Measurements from ENCODE around the gene FAM236A.
"Not testable (repeated sequence)": the region's sequence is repeated elsewhere in the genome, so short reads cannot be mapped to it uniquely, and the experiment has no call there.

FAM236A gene

GRCh38 chrX:72937906-72938305, at the start of gene FAM236A:
FAM236A (plus strand) TSS chrX:72938206; CDS start chrX:72938263, 57 bp downstream.
- in situ Hi-C loops (cut with MboI; ENCODE audit: low pct_unique_long_range_greater_than_20kb, low sequenced_read_pairs); DNase-seq: not testable (repeated sequence)

- DNase-seq; in situ Hi-C loops (cut with MboI; ENCODE audit: low pct_unique_long_range_greater_than_20kb, low sequenced_read_pairs): not testable (repeated sequence)
These were observed 48.3 kb upstream of the FAM236A start for GRCh38 chrX:72889740-72890139.

DNA sequence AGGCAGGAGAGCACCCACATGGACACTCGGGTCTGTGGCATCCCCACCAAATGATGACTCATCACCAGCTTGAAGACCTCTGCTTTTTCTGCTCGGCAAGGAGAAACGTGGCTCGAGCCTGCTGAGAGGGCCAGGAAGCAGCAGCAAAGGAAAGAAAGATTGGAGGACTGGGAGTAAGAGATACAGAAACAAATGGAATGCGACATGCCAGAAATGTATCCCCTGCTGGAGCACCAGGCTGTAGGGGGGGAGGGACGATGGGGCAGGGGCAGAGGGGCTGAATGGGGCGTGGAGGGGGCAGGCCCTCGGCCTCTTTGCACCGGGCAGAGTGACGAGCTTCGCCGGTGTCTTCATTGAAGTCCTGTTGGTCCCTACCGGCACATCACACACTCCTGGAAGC, 25.7 kb upstream of the FAM236A start, which contains the start of gene FAM236C:
TSS of gene FAM236C (plus strand) at position 301 of the 400 bp plus-strand sequence. CDS start 100 bp downstream, outside the sequence.
- DNase-seq; in situ Hi-C loops (cut with MboI; ENCODE audit: low pct_unique_long_range_greater_than_20kb, low sequenced_read_pairs): not testable (repeated sequence)

- DNase-seq; in situ Hi-C loops (cut with MboI; ENCODE audit: low pct_unique_long_range_greater_than_20kb, low sequenced_read_pairs): not testable (repeated sequence)
These were observed 21.9 kb upstream of the FAM236A start for GRCh38 chrX:72916096-72916495.

DNA sequence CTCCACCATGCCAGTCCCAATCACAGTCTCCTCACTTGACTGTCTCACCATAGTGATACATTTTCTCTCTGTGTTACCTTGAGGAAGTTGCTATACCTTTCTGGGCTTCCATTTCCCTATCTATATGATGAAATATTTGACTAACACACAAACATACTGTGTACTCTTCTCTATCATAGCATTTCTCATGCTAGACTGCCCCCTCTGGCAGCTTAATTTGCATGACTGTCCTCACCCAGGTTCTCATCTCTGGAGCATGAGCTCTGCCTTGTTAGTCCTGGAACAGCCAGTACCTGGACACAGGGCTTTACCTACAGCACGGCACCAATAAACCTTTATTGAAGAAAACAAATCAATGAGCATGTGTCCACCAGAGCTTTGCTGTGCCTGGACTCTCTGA, 5.7 kb upstream of the FAM236A start:
- in situ Hi-C loops (cut with MboI; ENCODE audit: low pct_unique_long_range_greater_than_20kb, low sequenced_read_pairs); DNase-seq: not testable (repeated sequence)

DNA sequence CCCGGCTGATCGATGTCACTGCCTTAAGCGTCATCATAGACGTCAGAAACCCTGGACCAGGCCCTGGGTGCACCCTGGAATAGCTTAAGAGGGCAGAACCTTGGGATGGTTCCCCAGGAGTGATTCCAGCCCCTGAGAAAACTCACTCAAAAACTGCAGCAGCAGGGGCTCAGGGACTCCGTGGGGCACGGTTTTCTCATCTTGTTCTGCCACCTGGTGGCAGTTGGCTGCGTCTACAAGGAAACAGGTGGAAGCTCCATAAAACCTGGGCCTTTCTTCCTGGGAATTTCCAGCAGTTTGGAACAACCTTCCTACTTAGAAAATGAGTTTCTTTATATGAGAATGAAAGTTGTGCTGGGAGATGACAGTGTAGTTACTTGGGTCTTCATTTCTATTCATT, 1.6 kb upstream of the FAM236A start:
- DNase-seq; in situ Hi-C loops (cut with MboI; ENCODE audit: low pct_unique_long_range_greater_than_20kb, low sequenced_read_pairs): not testable (repeated sequence)

DNA sequence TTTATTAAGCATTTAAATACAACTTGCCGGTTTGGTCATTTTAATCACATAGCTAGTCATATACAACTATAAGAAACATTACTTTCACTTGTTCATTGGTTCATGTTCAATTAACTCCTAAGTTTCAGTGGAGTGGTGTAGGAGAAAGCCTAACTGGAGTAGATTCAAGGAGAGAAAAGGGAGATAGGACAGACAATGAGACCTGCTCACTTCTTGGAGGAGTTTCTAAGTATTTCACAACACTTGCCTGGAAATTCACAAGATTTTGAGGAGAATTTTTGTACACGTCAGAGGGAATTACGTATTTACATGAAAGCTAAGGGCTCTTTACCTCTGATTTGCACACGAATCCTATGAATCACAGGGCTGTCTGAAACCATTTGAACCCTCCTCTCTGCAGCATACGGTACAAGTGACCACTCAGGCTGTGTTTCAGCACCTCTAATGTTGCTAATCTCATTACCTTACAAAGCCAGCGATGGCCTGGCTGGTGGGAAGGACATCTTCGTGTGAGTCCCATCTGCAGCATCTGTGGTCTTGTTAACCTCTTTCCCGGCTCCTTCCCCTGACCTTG, 1.0 kb upstream of the FAM236A start:
- DNase-seq; in situ Hi-C loops (cut with MboI; ENCODE audit: low pct_unique_long_range_greater_than_20kb, low sequenced_read_pairs): not testable (repeated sequence)

DNA sequence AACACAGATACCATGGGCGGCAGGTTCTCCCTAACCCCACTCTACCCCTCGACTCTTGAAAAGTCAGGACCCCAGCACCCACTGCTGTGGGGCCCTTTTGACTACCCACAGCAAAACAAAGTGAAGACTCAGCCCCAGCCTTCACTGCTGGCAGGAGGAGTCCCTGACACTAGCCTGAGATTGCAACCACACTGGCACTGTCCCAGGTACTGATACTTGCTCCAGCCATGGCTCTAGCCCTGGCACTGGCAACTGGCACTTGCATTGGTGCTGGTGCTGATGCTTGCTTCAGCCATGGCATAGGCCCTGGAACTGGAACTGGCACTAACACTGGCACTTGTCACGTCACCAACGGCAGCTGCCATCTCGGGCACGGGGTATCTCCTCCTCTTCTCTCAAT, 4.3 kb downstream of the FAM236A start:
- DNase-seq; in situ Hi-C loops (cut with MboI; ENCODE audit: low pct_unique_long_range_greater_than_20kb, low sequenced_read_pairs): not testable (repeated sequence)

DNA sequence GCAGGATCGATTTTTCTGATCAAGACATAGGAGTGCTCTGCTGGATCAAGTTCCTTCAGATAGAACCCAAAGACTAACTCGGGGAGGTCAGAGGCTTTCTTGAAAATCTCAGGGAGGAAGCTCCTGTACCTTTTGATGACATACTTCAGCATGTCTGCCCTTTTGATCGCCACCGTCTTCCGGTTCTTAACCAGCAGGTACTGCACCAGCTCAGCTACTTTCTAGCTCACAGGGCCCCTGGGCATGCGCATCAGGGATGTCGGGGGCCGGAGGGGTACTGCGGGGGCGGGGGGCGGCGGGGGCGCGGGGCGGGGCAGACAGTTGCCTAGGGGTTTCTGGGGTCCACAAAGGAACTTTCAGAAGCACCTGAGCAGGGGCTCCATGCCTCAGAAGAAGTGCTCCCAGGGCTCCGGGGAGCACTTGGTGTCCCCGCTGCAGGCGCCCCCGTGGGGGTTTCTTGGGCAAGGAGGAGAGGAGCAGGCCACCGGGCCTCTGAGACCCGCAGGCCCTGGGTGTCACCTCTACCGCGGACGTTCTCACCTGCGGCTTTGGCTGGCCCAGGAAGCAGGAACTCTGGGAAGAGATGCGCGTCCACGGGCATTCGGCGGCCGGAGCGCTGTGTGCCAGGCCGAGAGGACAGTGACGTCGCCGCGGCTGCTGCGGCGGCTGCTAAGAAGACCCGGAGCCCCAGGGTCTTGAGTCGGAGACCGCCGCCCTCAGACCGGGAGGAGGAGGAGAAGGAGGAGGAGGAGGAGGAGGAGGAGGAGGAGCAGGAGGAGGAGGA, 5.2 kb downstream of the FAM236A start:
- DNase-seq; in situ Hi-C loops (cut with MboI; ENCODE audit: low pct_unique_long_range_greater_than_20kb, low sequenced_read_pairs): not testable (repeated sequence)

DNA sequence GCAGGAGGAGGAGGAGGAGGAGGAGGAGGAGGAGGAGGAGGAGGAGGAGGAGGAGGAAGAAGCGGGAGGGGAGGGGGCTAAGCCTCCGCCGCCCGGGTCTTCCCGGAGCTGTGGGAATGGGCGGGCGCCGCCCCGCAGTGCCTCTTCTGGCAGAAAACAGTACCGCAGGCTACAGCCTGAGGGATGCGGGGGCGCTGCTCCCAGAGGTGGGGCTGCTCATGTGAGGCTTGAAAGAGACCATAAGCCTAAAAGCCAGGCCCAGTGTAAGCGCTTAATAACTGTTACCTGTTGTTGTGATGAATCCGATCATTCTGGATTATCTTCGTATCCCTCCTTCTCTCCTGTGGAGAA, 5.8 kb downstream of the FAM236A start, which contains the start of gene DMRTC1:
TSS of gene DMRTC1 (minus strand) at position 19 of the 351 bp plus-strand sequence. CDS start 68,143 bp downstream, outside the sequence.
- in situ Hi-C loops (cut with MboI; ENCODE audit: low pct_unique_long_range_greater_than_20kb, low sequenced_read_pairs); DNase-seq: not testable (repeated sequence)

DNA sequence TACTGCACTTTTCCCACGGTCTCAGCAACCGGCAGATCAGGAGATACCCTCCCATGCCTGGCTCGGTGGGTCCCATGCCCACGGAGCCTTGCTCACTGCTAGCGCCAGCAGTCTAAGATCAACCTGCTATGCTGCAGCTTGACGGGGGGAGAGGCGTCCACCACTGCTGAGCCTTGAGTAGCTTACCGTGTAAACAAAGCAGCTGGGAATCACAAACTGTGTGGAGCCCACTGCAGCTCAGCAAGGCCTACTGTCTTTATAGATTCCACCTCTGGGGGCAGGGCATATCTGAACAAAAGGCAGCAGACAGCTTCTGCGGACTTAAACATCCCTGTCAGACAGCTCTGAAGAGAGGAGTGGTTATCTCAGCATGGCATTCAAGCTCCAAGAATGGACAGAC, 22.0 kb downstream of the FAM236A start:
- DNase-seq; in situ Hi-C loops (cut with MboI; ENCODE audit: low pct_unique_long_range_greater_than_20kb, low sequenced_read_pairs): not testable (repeated sequence)

- DNase-seq = not testable (repeated sequence)
These were observed 33.9 kb downstream of the FAM236A start for GRCh38 chrX:72971859-72972258.

DNA sequence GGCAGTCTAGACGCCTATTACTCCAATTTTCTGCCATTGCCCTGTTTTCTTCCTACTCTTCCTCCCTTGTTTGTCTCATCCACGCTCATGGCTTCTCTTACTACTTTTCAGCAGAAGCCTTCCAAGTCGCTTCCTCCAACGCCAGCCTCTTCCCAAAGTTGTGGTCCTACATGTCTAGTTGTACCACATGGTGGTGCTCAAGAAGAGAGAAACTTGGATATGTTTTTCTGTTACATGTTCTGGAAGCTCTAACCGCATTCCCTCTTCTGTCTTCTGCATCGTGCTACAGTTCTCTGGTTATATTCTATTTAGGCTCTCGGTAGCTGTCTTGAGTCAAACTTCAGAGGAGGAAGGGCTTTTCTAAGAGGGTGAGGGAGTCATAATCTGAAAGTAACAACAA, 36.9 kb downstream of the FAM236A start:
- in situ Hi-C loops (cut with MboI; ENCODE audit: low pct_unique_long_range_greater_than_20kb, low sequenced_read_pairs); DNase-seq: not testable (repeated sequence)

More at GRCh38 chrX:72971859-72972258, 33.9 kb downstream of the FAM236A start:
- in situ Hi-C loops (cut with MboI; ENCODE audit: low pct_unique_long_range_greater_than_20kb, low sequenced_read_pairs) = not testable (repeated sequence)

DNA sequence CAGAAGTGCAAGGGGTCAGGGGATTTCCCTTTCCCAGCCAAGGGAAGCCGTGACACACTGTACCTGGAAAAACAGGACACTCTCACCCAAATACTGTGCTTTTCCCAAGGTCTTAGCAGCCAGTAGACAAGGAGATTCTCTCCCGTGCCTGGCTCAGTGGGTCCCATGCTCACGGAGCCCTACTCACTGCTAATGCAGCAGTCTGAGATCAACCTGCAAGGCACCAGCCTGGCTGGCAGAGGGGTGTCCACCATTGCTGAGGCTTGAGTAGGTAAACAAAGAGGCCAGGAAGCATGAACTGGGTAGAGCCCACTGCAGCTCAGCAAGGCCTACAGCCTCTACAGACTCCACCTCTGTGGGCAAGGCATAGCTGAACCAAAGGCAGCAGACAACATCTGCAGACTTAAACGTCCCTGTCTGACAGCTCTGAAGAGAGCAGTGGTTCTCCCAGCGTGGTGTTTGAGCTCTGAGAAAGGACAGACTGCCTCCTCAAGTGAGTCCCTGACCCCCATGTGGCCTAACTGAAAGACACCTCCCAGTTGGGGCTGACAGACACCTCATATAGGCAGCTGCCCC, 43.0 kb downstream of the FAM236A start:
- in situ Hi-C loops (cut with MboI; ENCODE audit: low pct_unique_long_range_greater_than_20kb, low sequenced_read_pairs); DNase-seq: not testable (repeated sequence)

Measured in KBM-7 (cell line).